Activated CD4-positive, alpha-beta T cell treated with anti-CD3 and anti-CD28 coated beads for 24 hours (primary cell): ENCODE data around the gene GSAP.

ENCODE experiments used
- DNase-seq, 2 donors: peaks; one replicate each; pipeline ENCODE4 v3.0.0-alpha.2; 2020; ENCODE audit warnings: low read depth in 2 of 2

GSAP gene

DNA sequence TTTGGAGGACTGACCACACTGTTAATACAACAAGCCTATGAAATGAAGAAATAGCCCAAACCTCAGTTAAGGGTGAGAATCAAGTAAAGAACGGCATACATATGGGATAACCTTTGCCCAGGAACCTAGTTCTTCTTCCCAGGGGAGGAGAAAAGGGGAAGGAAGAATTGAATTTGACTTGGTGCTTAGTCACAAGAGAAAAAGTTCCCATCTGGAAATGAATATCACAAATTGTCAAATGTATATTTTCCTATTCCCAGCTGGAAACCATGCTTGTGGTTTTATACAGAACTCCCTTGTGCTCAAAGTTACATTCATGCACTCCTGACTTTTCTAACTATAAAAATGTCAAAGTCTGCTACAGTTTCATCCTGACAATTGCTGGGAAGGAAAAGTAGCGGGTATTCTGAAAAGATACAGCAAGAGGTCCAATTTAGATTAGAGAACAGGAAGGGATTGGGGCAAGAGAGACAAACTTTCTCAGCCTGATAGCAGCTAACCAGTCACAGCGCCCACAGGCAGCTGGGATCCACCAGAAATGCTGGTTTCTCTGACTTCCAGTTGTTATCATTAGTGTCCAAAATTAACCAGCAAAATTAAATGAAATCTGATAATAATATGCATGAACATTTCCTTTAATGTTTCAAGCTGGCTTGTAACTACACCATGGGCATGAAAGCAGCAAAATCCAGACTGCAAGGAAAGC is 18.6 kb upstream of the GSAP start:
- no peak for DNase-seq

DNA sequence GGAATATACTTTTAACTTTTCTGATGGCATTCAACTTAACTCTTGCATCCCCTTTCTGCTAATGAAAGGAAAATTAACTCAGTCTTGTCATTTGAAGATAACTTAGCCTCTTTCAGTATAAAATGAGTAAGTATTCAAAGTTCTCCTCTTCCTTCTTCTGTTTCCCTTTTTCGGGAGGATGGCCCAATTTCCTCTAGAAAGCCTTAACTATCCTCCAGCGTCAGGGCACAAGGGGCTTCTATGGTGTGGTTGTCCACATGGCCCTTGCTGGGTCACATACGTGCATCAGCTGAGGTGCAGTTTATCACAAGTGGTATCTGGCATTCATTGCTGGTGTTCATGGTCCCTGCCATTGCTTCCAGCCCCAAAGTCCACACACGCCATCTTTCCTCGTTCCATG is 17.8 kb upstream of the GSAP start:
- DNase-seq = no peak

DNA sequence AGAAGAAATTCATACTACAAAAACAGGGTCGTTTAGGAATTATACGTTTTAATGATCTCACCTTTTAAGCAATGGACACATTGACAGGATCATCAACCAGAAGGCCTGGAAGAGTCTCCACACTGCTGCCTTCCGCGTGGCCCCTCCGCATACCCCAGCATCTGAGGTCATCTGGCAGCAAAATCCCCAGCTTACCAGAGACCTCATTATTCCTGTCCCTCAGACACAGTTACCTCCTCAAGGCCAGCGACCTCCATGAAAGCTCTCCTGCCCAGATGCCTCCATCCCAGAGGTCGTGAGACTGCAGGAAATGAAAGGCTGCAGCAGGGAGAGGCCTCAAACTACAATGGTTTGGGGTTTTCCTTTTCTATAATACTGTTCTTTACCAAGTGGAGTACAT is 14.8 kb upstream of the GSAP start:
- no peak for DNase-seq

DNA sequence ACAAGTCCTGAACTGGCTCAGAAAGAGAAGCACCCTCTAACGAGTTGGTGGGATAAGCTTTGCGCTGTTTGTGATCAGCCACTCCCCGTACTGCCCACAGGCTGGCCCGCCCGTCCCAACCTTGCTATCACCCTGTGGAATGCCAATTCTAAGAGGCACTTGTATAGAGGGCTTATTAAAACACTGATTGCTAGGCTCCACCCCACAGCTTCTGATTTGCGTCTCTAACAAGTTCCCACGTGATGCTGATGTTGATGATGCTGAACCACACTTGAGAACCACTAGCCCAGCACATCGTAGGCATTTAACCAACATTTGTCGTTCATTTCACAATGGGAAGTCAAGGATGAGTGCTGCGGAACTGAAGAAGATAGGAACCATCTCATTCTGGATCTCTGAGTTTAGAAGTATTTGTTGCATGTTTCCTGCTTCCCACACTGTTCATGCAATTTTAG is 12.7 kb upstream of the GSAP start:
- DNase-seq = no peak

DNA sequence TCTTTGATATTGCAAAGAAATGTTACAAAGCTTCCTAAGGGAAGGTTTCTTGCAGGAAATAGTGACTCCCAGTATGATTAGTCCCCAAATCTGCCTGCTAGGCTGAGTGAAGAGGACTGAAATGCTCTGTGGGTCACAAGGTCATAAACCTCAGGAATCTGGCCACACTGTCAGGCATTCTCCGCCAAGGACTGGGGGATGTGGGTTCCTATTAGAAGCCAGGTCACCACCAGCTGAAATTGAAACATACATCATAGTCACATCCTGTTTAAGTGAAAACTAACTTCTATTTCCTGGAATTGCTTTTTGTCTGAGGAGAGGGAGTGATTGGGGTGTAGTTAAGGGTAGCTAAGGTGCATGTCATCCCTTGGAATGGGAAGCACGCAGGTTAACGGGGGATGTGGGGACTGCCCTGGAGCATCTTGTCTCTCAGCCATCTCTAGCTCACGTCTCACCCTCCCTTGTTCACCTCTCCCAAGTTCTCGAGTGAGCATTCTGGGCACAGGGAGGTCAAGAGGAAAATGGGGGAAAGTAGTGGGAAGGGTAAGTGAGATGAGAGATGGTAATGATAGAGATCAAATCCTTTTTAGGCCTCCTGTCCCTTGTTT is 12.0 kb upstream of the GSAP start:
- DNase-seq = no peak

DNA sequence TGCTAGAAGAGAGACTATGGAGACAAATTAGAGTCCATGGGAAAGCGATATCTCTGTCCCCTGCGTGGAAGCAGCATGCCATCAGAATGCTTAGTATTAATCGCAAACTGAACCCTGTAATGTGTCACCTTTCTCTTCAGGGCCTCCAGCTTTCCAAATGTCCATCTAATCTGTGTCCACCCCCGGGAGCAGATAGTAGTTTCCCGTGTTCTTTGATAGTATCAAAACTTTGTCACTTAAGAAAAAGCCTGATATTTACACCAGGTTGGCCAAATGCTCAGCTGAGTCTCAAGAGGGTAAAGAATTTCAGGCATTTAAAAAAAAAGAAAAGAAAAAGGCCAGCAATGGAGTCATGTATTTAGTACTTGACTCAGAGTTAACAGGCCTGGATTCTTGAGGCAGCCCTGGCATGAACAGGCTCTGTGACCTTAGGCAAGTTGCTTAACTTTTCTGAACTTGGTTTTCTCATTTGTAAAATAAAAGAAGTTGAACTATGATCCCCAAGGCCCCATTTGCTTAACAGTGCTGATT is 10.4 kb upstream of the GSAP start:
- DNase-seq = no peak

DNA sequence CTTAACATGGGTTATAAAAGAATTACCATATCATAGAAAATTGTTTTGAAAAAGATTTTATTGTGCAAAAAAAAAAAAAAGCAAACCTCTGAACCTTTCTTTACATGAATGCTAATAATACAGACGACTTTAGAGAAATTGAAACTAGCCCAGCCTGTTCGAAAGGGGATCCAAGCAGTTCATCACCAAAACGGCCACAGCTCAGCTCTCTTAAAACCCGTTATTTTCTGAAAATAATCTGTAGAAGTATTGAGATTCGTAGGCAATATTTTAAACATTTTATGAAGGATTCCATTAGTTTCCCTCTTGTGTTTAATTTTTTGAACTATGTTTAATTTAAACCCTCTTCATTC is 9.9 kb upstream of the GSAP start:
- no peak for DNase-seq

DNA sequence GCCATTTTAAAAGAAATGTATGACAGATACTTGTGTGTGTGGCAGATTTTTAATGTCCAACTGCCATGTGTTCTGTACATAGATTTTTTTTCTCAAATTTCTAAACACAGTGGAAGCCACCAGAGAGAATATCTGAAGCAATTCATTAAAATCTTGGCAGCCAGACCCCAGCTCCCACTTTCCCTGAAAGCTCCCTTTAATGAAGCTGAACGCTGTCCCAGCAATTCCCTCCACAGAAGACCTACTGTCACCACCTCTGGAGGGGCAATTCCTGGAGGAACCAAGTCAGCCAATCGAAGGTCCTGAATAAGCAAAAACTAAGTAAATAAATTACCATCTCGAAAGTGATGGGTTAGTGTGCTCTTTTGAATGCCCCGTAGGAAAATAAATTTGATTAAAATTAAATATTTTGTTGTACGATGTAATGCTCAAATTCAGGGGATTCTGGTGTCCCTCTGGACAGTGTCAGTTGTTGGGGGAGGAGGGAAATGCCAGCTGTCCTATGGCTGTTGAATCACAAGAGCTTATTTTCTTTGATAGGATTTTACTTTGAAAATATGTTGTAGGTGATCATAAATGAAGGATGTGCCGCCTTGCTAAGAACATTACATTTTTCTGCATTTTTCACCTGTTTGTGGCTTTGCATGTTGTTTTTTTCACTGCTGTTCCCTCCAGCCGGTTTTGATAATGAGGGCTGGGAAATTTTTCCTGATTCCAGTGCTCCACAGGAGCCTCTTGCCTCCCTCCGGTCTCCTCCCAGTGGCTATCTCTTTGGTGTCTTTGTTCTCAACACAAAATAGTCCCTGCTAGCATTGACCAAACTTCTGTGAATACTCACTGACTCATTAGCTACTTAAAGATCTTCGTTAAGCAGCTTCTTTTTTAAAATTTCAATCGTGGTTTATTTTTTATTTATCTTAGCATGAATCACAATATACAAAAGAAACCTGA is 9.2 kb upstream of the GSAP start:
- no peak for DNase-seq

DNA sequence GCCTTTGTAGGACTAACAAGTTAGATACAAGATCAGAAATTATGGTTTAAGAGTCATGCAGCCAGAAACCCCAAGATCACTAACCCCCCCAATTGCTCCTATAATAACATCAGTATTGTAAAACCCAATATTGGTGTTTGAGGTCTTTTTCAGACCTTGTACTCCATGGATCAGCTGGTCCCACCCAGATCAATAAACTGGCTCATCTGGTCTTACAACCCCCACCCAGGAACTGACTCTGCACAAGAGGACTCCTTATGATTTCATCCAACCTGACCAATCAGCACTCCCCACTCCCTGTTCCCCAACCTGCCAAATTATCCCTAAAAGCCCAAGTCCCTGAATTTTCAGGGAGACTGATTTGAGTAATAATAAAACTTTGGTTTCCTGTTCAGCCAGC is 6.4 kb upstream of the GSAP start:
- no peak for DNase-seq

DNA sequence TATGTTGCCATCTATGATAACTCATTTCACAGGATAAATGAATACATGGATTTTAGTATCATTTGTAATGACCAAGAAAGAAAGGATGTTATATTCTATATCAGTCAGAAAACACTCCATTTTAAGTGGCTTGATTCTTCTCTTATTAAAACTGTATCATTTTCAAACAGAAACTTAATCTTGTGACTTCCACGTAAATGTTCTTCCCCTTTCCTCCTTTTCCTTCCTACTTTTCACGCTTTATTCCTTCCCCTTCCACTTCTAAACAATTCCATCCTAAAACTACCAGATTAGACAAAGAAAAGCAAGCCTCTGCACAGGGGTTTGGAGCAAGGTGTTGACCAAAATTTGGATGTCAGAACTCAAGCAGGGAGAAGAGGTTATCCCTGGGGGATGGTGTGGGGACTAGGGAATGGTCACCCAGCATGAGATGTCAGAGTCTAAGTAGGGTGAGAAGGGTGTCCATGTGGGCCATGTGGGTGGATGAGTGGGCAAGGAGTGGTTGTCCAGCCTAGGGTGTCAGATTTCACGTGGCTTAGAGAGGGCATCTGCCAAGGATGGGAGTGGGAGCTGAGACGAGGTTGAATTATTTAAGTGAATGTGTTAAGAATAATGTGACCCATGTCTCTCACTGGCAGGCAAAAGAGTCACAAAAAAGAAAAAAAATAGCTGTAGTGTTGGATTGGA is 5.0 kb upstream of the GSAP start:
- DNase-seq = no peak

DNA sequence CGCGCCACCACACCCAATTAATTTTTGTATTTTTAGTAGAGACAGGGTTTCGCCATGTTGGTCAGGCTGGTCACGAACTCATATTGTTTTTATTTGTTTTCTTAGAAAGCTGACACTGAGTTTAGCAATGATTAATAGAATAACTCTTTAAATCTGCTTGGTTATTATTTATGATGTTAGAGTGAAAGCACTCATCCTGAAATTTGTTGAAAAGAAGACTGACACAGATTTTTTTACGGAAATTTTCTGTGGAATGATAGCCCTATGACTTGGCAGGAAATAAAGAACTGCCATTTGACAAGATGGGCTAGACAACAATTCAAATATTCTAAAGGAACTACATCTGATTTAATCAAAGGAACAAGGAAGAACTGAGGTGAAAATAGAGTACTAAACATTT is 4.3 kb upstream of the GSAP start:
- DNase-seq = no peak

DNA sequence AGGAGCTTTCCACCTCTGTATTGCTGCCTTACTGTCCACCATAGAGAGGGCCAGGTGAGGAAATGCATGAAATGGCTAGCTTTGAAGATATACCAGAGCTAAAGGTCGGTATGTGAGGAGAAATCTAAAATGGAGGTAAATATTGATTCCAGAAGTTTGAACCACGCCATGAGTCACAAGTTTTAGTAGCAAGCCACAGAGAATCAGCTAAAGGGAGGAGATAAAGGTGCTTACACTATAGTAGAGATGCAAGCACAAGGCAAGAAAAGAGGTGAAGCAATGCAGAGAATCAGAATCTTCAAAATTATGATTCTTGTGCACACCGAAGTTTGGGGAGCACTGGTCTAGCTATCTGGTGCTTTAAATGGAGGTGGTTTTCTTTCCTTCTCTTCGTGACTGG is 3.0 kb upstream of the GSAP start:
- no peak for DNase-seq

DNA sequence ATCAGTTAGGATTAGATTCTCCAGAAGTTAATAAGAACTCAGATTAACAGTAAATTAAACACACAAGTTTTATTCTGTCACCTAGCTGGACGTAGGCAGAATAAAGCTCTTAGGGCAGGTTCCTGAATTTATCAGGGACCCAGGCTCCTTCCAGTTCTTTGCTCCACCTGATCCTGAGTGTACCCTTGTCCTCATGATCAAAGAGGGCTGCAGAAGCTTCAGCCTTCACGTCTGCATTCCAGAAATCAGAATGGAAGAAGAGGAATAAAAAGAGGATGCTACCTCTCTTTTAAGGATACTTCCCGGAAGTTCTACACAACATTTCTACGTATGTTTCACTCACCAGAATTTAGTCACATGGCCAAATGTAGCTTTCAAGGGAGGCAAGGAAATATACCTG is 1.7 kb upstream of the GSAP start:
- DNase-seq = no peak

DNA sequence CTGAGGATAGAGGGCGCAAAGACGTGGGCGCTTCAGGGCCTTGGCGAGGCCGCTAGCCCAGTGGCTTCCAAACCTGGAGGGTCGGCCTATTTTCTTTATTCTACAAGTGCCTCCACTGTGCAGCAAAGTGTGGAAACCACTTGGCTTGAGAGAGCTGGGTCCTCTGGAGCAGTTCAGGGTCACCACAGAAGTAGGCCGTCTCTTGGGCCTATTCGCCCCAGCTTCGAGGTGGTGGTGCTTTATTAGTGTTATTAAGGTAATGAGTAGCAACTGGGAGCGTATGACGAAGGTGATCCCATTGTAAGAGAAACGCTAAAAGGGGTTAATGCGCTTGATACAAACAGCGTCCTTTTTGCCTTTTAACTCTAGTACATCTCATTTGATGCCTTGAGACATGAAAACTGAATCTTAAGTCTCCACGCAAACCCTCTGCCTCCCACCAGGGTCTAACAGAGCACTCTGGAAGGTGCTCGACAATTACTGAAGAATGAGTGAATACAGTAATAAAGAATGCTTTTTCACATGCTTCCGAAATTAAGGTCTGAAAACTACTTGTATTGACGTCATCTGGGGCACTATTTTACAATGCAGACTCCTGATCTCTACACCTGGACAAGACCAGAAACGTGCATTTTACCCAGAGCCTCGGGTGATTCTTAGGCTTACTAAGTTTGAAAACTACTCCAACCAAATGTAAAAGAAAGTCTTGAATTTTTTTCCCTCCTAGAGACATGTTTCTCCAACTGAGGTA is 647 bp upstream of the GSAP start:
- DNase-seq = no peak

DNA sequence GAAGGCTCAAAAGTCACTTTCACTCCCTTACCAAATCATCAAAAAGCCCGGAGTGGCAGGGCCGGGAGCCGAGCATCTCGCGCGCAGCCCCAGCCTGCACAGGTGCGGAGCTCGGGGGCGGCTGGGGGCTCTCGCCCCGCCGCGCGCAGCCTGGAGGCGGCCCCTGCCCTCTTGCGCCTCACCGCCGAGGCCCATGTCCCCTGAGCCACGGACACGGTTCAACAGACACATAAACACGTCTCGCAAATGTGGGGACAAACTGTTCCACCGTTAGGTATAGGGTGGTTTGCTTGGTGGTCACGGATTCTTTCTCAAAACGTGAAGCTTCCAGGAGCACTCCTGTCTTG is 700 bp downstream of the GSAP start:
- no peak for DNase-seq

DNA sequence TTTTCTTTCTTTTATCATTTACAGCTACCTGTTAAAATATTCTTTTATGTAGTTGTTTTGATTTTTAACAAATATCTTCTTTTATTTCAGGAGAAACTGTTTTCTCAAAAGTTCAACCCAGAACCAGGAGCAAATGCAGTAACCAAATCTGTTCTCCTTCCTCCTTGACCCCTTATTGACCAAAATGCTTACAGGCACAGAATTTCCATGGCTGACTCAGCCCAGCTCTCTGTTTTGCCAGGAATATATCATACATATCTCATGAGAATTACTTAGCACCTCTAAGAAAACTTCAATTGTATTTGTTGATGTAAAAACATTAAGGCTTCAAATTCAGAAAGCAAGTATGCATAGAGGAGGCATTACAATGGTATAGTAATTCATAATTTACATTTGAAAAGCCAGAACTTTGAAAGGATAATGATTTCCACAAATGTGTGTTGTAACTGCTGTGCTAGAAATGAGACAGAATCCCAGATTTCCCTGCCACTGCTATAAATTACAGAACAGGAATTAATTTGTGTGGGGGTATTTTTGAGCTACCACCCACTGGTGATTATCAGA is 2.2 kb downstream of the GSAP start:
- DNase-seq = no peak

DNA sequence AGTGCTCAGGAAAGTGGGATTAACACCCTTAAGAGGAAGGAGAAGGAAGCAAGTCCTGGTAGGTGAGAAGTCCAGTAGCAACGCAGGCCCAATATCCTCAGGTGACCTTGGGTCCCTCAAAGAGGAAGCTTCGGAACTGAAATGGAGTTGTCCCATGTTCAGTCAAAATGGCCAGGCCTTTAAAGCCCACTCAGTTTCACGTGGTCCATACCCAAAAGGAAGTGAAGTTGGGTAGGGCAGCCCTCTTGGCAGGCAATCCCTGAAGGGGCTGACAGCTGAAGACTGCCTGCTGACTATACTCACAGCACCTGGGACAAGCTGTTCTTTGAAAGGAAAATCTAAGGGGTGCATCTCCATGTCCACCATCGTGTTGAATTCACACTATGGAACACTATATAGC is 3.0 kb downstream of the GSAP start:
- DNase-seq = no peak

DNA sequence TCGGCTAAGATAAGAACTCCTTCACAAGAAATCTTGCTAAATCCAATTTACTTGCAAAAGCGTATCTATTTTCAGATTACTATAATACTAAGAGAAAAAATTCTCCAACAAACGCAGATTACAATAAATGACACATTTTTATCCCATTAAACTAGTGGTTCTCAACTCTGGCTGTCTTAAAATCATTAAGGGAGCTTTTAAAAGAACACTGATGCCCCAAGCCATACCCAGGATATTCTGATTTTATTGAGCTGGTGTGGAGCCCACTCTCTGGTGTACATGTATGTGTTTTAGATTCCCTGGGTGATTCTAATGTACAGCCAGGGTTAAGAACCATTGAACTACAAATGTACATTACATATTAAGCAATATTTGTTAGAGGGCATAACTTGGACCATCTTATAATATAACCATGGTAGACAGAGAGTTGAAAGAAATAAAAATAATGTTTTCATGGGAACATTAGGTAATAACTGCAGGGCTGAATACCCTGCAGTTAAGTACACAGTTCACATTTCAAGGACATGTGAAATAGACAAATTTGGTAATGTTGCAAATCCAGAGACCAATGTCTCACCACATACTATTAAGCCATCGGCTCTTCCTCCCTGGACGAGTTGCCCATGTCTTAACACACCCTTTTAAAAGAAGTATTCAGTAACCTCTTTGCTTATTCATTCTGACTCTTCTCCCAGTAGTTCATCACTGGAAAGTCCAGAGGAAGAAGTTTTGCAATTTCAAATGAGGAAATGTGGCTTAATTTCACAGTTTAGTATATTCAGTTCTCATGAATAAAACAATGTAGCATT is 6.2 kb downstream of the GSAP start:
- no peak for DNase-seq

DNA sequence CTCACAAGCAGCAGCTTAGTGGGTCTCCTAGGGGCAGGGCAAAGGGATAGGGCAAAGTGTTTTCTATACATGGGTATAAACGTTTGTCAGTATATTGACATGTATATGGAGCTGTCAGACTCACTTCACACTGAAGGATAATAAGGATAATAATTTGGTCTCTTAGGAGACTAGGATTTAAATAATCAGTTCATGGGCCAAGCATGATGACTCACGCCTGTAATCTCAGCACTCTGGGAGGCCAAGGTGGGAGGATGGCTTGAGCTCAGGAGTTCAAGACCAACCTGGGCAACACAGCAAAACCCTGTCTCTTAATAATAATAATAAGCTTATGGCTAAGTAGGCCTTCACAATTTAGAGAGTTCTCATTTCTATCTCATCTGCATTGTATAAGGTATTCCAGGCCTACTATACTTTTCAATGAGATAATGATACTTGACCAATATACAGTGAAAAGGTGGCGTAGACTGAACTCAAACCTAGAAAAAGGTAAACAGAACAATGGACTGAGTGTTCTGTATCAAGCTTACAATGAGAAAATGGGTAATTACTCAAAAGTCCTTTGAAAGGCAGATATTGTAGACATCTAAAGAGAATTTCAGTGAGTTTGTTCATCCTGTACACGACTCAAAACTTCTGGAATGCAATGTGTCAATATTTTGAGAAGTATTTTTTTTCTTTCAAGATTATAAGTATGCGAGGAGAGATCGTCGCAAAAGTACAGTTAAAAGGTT is 7.0 kb downstream of the GSAP start:
- no peak for DNase-seq

DNA sequence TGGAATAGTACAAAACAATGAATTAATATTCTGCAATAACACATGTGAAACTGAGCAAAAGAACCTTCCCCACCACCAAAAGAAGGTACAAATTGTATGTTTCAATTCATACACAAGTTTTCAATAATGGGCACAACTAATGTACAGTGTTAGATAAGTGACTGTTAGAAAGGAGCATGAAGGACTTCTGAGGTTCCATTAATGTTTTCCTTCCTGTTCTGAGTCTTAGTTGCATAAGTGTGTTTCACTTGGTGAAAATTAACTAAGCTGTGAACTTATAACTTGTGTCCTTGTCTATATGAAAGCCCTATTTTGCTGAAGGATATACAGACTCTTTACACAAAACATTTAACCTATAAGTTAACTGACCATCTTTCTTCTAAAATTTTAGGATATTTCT is 8.2 kb downstream of the GSAP start:
- DNase-seq = no peak
